GM21737 (cell line): ENCODE results near the gene ELL.

Experiments
- ATAC-seq: cut with Tn5 transposase; IDR thresholded peaks from one replicate; pipeline ENCODE4 v1.9.1; 2021; ENCODE audit warnings: mild to moderate bottlenecking, moderate library complexity; ENCODE audit not compliant: unreplicated experiment

Gene ELL

DNA sequence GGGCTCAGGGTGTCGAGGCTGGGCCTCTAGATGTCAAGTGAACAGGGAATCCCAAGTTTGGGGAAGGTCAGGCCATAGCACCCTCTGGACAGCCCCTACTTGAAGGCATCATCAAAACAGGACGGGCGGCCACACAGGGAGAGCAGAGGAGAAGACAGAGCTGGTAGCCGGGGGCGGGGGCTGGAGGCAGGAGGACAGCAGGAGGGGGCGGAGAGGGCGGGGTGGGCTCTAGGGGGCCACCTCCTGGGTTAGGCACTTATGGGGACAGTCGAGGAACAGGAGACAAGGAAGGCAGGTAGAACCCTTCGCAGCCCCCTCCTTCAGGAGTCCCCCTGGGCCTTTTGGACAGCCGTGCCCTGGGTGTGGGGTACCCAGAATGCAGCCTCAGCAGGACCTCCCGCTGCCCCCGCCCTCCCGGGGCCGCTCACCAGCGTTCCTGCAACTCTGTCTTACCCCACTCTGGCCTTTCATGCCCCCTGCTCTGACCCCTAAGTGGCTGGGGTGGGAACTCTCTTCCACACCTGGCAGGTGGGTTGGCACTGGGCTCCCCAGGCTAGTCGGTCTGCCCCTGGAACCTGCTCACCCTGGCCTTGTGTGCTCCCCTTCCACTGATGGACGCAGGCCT lies 96.9 kb downstream of the ELL start:
- ATAC-seq: no peak

DNA sequence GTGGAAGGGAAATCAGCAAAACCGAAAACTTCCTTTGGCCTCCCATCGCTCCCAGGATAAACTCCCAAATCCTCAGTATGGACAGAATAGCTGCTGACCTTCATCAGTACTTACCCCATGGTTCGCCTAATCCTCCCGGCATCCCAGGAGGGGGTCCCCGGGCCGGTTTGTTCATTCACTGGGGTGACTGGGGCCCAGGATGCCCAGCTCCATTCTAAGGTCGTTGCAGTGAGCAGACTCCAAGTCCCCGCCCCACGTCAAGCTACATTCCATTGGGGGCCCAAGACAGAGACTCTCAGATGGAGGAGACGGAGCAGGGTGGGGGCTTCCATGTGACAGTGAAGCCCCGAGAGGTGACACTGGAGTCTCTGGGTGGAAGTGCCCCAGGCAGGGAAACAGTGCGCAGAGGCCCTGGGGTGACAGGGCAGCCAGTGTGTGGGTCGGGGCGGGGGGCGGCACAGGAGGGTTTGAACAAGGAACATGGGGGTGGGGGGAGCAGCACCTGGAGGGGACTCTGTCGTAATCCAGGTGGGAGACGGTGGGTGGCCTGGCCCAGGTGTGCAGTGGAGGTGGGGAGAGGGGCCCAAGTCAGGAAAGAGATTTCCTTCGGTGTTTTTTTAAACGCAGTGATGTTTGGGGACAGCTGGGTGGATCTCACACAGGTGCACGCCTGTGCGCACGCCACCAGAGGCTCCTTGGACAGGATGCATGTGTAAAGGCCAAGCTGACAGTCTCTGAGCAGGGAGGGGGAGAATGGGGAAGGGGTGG lies 97.6 kb downstream of the ELL start:
- no peak for ATAC-seq

DNA sequence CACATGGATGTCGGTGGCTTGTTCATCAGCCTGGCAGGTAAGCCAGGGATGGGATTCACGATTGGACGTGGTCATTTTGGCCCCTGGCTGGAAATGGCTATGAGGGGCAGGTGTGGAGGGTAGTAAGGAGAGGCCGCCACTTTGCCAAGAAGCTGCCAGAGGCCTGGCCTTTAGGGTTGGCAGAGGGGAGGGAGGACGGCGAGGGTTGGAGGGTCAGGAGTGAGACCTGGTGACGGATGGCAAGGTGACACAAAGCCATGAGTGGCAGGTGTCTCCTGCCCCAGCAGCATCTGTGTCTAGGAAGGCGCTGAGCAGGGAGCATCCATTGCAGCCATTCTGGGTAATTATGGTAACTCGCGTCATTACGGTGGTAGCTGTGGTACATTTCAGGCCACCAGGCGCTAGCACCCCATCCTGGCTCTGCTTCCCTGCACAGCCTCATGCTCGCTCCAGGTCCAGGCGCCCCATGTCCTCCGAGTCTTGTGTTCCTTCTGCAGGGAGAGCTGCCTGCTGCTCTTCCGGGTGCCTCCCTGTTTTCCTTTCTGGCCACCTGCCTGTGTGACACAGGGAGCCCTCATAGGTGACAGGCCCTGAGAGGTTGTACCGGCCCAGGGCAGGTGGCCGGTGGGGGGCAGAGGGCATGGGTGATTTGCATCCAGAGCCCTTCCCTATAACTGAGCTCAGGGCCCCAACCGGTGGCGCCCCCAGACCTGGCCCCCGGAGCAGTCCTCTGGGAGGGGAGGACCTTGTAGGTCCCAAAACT lies 98.4 kb downstream of the ELL start:
- ATAC-seq: no peak

DNA sequence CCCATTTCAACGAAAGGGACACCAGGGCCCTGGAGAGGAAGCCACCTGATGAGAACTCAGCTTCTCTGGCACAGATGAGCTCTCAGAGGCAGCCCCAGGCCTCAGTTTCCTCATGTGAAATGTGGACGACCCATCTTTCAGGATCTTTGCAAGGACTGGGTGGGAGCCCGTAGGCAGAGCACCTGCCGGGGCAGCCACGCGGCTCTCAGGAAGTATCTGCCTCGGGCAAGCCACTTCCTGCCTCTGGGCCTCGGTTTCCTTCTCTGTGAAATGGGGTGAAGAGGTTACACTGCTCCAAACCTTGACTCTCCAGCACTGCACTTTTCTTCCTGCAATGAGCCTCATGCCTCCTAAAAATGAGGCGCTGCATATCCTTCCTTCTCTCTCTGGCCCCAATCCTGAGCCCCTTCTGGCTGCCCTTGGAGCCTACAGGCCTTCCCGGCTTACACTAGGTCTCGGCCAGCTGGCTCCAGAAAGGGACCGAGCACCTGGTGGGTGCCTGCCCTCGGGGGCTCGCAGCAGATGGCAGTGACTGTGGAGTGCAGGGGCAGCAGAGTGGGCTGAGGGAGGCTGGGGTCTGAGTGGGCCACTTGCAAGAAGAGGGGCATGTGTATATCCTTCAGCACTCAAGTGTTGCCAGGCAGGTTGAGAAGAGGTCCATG lies 99.2 kb downstream of the ELL start:
- no peak for ATAC-seq

DNA sequence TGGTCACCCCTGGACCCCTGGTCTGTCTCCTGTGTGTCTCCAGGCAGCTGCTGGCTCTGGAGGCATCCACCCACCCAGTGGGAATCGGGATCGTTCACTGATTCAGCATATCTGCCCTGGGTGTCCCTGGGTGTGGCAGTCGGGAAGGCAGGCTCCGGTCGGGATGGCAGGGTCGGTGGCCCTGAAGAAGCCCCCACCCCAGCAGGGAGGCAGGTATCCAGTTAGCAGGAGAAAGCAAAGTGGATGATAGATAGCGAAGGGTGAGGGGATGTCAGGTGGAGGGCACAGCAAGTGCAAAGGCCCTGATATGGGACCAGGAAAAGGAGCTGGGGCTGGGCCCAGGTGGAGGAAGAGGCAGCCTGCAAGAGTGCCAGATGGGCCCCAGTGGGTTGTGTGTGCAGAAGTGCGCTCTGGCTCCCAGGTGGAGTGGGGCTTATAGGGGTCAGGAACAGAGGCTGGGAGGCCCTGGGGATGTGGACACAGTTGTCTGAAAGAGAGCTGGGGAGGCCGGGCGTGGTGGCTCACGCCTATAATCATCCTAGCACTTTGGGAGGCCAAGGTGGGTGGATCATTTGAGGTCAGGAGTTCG lies 100.4 kb downstream of the ELL start:
- no peak for ATAC-seq

DNA sequence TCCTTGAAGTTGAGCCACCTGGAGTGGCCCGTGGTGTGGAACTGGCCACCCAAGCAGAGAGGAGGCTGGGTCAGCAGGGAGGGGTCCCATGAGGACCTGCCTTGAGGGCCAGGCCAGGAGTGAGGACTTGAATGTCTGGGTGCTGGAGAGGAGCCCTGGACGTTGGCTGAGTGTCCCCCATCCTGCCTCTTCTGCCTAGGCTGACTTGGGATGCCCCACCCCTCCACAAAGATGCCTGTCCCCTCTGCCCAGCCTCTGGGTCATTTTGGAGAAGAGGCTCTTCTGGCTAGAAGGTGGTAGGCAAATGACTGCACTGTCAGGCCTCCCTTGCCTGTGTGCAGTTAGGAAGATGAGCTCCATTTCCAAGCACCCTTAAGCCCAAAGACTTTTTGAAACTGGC lies 100.9 kb downstream of the ELL start:
- no peak for ATAC-seq

DNA sequence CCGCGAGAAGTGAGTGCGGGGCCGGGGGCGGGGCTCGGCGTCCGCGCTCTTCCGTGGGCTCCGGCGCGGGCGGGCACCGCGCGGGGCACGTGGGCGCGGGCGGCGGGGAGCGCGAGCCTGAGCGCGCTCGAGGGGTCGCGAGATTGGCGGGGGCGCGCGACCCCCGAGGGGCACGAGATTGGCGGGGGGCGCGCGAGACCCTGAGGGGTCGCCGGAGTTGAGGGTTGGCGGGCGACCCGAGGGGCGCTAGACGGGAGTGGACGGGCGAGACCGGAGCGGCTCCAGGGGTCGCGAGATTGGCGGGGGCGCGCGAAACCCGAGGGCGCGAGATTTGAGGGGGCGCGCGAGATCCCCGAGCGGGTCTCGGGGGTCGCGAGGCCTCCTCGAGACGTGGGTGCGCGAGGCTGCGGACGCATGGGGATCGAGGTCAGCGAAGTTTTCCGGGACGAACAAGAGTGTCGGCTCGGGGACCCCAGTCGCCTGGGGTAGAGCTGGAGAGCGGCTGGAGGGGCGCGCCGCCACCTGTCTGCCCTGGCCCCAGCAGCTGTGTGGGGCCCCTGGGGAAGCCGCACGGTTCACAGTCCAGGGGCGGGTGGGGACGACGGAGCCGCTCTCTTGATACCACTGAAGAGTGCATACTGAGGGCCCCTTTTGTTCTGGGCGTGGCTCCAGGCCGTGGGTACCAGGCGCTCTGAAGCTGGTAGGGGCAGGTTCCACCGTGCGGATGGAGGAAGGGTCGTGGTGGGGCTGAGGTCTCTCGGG lies 102.0 kb downstream of the ELL start:
- no peak for ATAC-seq

DNA sequence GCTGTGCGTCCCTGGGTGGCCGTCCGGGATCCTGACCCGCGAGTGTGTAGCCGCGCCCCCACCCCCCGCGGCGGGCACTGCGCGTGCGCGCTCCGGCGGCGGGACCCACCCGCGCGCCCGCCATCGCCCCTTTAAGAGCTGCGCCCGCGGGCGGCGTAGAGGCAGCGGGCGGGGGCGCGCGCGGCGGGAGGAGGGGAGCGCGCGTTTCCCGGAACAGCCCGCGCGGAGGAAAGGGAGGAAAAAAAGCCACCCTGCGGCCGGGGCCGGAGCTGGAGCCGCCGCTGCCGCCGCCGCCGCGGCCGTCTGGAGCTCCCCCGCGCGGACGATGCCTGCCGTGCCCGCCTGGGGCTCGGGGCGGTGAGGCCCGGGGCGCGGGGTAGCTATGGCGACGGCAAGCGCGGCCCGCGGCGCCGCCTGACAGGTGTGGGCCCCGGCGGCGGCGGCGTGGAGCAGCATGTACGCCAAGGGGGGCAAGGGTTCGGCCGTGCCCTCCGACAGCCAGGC lies 102.6 kb downstream of the ELL start, which contains the start of gene SSBP4:
Gene SSBP4 (plus strand): TSS at position 204 of the 504 bp plus-strand sequence. CDS start 251 bp downstream, at position 455.
- peak; percentile 31 for ATAC-seq

DNA sequence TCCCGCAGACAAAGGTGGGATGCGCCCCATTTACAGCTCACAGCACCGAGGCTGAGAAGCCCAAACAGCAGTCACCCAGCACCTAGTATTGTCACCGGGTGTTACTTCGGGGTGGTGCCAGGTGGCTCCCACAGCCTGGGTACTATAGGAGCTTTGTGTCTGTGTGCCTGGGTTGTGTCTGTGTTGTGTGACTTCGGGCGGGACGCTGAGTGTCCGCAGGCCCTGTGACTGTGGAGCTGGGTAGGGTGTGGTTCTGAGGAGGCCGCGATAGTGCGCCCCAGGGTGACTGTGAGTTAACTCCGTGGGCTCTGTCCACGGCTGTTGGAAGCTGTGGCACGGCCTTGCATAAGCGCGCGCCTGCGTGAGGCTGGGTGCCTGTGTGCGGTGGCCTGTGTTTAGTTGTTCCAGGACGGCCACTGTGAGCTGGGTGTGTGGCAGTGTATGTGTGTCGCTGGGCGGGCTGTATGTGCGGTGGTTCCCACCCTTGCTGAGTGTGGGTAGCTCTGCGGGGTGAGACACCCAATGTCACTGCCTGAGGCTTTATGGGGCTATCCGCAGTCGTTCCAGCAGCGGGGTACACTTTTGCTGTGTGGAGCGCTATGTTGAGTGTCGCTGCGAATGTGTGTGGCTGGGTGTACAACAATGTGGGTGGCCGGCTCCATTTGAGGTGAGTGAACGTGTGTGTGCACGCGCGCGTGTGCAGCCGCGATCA lies 103.2 kb downstream of the ELL start:
- no peak for ATAC-seq

DNA sequence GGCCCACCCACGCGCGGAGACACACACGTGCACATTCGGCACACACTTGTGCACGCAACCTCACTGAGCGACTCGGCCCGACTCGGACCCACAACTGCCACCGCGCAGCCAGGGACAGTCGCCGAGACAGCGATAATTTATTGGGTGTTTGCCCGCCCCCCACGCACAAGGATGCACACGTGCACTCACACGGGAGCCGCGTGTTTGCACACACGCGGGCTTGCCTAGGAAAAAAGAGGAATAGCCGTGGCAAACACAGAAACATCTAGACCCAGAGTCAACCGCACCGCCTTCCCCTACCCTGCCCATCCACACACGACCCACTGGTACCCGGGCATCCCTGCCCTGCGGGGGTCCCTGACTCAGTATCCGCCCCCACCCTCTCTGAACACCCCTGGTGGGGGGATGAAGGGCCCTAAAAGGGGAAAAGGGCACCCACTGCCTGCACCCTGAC lies 103.8 kb downstream of the ELL start:
- ATAC-seq: no peak

DNA sequence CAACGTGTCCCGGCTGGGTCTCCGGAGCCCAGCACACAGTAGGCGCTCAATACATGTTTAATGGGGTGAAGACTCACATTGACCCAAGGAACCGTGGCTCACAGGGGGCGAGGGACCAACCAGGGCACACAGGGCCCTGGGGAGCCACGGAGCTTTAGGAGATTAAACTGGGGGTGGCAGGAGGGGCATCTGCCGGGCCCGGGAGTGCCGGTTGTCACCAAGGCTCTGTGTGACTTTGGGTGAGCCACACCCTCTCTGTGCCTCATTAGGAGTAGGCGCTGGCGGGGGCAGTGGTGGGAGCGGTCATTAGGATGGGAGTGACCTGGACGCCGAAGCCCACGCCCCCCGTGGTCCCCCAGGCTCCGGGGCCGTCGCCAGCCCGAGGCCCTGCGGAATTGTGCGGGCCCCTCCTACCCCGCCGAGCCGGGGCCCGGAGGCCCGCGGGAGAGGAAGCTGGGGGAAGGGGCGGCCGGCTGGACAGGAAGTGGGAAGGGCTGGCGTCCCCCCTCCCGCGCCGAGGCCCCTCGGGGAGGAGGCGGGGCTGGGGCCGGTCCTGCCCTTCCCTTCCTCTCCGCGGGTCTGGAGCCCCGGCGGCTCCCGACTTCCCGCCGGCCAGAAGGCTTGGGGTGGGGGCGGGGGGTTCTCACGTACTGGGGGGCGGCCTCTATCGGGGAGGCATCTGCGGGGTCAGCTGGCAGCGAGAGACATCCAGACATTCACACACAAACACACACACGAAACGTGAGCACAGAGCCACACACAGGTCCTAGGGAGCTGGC lies 104.4 kb downstream of the ELL start:
- no peak for ATAC-seq

DNA sequence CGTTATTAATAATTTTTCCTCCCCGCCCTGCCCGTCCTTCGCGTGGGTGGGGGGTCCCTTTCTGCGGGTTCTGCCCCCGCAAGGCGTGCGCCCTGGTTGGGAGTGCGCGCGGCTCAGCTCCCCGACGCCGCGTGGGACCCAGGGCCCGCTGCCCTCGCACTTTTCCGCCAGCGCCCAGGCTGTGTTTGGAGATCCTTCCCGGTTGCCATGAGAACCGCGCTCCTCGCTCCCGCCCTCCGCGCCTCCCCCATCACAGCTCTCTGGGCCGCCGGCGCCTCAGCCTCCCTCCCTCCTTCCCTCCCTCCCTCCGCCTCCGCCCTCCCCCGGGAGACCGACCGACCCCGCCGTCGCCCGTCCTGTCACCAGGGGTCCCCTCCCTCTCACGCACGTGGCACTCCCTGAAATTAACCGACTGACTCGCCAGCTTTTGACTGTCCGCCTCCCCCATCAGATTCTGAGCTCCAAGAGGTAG lies 105.1 kb downstream of the ELL start:
- no peak for ATAC-seq

DNA sequence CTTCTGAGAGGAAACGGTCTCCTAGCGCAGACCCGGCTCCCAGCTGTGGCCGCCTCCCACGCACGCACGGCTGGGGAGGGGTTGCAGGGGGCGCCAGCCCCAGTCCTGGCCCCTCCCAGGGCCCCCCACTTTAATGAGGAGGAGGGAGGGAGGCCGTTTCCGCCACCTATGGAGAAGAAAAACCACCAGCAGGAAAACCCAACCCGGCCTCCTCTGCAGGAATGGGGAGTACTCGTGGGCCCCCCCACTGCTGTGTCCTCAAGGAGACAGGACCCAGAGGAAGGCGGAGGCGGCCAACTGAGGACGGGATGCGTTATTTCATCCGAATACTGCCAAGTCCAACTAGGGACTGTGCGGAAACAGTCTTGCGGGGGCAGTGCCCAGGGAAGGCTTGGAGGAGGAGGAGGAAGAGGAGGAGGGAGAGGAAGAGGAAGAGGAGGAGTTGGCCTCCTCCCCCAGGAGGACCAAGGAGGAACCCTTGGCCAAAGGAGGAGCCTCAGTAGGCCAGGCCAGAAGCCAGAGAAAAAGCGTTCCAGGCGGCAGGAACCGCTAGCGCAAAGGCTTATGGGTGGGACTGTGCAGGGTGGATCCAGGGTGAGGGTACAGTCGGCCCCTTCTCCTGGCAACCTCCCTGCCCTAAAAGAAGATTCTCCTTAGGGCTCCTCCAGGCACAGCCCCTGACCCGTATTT lies 106.5 kb downstream of the ELL start:
- ATAC-seq: no peak

DNA sequence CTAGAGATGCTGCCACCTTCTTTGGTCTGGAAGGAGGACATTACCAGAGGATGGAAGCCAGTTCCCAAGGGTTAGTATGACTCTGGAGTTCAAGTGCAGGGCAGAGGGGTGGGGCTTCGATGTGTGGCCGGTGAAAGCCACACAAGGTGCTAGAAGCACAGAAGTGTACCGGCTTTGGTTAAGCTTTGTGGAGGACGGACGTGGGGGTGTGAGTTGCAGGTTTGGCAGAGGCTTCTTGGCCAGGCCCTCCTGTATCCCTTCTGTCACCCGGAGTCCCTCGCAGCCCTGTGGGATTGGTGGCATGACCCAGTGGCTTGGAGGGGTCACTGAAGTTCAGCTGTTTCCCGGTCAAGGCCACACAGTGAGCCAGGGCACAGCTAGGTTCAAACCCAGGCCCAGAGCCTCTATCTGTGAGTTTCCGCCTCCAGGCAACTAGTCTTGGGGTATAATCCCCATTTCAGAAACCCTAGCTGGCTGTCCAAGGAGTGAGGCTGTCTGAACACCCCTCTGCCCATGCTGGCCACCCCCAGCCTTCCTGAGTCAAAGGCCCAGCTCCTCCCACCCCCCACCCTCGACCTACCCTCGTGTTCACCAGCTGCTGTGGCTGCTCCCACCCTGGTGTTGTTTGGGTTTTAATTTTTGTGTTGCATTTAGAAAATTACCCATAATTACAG lies 107.2 kb downstream of the ELL start:
- ATAC-seq: no peak

DNA sequence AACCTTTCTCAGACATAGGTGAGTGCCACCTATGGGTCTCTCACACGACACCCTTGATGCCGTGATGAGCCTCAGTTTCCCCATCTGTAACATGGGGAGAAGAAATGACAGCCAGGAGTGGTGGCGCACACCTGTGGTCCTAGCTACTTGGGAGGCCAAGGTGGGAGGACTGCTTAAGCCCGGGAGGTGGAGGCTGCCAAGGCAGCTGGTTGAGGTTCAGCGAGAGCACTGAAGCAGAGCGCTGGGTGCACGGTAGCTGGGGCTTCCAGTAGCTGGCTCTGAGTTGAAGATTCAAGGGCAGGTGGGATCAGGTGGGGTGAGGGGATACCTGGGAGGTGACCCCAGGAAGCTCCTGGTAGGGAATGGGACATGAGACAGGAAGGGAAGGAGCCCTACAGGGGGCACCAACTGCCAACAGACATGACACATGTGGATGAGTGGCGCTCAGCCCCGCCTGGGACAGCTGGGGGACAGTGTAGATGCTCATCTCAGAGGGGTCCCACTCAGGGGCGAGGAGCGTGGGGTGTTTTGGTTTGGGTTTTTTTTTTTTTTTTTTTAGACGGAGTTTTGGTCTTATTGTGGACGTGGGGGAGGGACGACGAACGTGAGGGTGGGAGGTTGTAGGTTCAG lies 109.1 kb downstream of the ELL start:
- ATAC-seq: no peak

DNA sequence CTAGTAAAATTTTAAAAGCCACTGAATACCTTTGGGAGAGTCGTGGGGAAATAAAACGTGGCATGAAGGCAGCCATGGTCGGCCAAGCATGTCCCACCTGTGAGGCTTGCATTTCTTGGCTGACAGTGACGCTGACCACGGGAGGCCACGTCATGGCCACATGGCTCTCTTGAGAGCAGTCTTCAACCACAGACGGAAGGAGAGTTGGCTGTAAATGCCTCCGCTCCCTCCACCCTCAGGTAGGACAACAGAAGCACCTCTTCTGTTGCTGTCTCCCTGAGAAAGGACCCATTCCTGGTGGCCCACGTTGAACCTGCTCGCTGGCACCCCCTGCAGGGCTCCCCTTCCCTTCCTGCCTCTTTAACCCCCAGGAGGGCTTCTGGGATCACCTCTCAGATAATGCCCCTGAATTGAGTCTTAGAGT lies 113.8 kb downstream of the ELL start:
- ATAC-seq: peak; percentile 67

DNA sequence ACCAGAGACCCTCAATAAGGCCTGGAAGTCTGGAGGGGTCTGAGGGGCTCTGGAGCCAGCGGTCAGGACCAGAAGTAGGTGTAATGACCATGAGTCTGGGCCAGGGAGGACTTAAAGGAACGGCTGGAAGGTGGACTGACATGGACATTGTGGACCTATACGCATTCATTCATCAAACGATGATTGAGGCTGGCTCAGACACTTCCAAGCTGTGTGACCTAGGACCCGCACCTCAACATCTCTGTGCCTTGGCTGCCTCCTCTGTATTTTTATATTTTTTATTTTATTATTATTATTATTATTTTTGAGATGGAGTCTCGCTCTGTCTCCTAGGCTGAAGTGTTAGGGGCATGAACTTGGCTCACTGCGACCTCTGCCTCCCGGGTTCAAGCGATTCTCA lies 115.1 kb downstream of the ELL start:
- ATAC-seq: no peak
